ENCODE data around the gene SETDB2.

The SETDB2 gene

DNA sequence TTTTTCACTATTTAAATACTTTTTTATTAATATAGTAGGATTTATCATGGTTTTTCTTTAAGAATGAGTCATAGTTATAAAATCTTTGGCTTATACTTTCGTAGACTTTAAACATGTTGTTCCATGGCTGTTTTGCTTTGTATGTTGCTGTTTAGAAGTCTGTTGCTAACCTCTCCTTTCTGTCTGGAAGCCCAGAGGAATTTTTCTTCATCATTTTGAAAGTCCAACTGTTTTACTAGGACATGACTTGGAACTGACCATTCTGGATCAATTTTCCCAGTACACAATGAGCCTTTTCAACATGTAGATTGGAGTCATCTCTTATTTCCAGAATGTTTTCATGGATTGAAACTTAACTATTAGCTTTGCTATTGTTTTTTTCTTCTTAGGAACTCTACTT lies 8.1 kb upstream of the SETDB2 start:
- no peak for DNase-seq

DNA sequence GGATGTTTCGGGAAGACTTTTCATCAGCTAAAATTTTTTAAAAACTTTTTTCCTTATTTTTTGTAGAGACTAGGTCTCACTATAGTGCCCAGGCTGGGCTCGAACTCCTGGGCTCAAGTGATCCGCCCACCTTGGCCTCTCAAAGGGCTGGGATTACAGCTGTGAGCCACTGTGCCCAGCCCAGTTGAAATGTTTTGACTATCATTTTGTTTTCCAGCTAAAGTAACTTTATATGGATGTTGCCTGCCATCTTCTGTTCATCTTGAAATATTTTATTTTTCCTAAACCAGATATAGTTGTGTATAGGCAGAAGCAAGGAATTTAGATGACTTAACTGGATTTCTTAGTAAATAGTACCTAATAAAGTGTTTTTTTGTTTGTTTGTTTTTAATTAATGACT lies 7.2 kb upstream of the SETDB2 start:
- peak; percentile 26 for DNase-seq

DNA sequence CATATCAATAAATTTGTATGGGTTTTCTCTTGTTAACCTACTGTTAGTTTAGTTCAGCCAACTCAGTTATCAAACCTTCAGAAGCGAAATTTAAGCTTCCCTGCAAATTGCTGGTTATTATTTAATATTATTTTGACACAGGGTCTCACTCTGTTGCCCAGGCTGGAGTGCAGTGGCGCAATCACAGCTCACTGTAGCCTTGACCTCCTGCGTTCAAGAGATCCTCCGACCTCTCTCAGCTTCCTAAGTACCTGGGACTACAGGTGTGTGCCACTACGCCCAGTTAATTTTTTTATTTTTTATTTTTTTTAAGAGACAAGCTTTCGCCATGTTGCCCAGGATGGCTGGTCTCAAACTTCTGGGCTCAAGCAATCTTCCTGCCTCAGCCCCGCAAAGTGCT lies 6.4 kb upstream of the SETDB2 start:
- no peak for DNase-seq

GRCh38 chr13:49439609-49440008 lies 4.5 kb upstream of the SETDB2 start:
- DNase-seq: peak; percentile 34

- no peak for DNase-seq
Observed at GRCh38 chr13:49441312-49441711, 2.8 kb upstream of the SETDB2 start.

DNA sequence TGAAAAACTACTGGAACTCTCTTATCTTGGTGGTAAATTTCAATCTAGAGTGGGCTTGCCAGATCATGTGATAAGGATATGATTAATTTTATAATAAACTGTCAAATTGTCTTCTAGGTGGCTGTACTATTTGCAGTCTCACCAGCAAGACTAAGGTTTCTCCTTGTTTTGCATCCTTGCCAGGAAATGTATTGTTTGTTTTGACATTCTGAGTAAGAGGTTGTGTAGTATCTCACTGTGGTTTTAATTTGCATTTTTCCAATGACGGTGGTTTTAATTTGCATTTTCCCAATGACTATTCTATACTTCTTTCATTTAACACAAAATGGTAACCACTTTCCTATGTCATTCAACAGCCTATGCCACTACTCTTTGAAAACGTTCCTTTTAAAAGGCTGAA lies 2.2 kb upstream of the SETDB2 start:
- peak; percentile 97 for DNase-seq

DNA sequence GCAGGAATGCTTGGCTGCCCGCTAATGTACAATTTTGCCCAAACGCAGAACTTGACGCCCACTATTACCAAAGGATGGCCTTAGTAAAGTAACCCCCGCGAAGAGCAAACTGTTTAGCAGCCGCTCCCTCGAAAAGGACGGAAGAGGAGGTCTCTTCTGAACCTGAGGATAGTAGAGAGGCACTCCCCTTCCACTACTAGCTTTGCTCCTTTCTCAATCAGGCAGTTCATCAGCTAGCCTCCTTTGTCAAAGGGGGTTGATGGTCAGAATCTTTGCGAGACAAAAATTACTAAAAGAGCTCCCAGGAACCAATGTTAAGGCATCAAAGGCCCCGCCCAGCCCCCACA lies 744 bp upstream of the SETDB2 start:
- no peak for DNase-seq

- peak; percentile 87 for DNase-seq
Observed at GRCh38 chr13:49444524-49445395, 686 bp downstream of the SETDB2 start.

- no peak for DNase-seq
Observed at GRCh38 chr13:49446473-49446872, 2.4 kb downstream of the SETDB2 start.

DNA sequence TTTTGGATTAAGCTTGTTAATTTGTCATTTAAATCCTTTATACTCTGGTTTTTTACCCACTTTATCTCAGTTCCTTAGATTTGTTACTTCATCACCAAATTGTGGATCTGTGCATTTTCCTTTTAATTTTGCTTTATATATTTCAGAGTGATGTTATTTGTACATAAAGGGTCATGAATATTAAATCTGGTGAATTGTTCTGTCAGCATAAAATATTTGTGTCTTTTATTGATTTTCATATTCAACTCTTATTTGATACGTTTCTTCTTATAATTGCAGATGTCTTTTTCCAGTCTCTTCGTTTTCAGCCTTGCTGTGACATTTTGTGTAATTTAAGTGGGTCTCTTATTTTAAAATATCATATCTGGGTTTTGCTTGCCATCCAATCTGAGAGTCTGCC lies 4.7 kb downstream of the SETDB2 start:
- no peak for DNase-seq

DNA sequence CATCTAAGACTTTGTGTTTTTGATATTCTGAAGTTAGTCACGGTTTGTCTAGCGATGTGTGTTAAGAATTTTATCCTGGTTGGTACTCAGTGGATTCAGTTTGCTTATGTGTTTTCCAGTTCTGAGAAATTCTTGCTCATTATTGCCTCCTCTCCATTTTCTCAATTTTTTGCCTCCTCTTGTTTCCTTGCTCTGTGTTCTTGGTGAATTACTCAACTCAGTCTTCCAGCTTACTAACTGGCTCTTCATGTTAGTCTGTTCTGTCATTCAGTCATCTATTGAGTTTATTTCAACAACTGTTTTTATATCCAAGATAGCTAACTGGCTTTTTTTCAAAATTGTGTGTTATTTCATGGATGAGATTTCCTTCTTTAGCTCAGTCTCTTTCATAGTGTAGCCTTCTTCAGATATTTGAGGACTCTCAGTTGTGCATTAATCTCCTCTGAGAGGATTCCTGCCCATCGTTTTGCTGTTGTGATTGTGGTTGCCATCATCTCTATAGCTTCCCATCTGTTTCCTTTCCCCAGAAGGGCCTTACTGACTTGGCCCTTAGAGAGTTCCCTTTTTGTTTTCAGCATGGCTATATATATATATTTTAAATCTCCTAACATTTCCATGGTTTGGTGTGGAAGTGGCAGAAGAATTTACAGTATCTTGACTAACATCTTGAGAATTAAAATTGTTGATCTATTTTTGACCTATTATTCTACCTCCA lies 6.2 kb downstream of the SETDB2 start:
- DNase-seq: no peak

DNA sequence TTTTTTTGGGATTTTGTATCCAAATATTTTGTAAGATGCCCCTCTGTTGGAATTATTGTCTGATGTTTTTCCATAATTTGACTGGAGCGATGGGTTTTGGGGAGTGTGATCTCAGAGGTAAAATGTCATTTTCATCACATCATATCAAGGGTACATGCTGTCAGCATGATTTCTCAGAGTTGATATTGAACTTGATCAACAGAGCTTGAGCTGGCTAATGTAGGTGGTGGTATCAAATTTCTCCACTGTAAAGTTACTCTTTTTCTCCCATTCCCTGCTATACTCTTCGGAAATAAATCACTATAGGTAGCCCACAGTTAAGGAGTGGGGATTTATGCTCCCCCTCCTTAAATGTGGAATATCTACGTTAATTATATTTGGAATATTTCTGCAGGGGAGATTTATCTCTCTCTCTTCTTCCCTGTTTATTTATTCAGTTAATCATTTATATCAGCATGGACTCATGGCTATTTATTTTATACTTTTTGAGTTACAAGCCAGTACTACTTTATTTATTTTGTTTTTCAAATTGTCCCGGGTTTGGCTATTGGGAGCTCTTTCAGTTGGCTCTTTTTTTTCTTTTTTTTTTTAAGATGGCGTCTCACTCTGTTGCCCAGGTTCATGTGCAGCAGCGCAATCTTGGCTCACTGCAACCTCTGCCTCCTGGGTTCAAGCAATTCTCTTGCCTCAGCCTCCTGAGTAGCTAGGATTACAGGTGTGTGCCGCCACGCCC lies 8.8 kb downstream of the SETDB2 start:
- DNase-seq: no peak

- no peak for DNase-seq
Observed at GRCh38 chr13:49453465-49453864, 9.4 kb downstream of the SETDB2 start.

DNA sequence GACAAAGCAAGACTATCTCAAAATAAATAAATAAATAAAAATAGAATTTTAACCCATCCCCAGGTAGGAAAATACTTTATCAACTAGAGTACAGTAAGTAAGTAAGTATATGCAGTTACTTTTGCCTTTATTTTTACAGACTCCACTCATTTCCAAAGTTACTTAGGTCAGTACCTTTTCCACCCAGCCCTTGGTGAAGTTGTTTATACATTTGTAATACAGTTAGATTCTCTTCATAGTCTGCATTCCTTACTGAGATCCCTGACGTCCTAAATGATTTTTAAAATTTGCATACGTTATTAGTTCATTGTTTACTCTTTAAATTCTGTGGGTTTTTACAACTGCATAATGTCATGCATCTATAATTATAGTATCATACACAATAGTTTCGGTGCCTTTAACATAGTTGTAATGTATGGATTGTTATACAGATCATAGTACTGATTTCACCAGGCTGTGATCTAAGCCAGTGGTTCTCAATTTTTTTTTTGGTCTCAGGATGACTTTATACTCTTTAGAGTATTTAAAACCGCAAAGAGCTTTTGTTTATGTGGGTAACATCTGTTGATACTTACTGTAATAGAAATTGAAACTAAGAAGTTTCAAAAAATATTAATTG lies 10.4 kb downstream of the SETDB2 start:
- peak; percentile 22 for DNase-seq

GRCh38 chr13:49455007-49455398 lies 10.9 kb downstream of the SETDB2 start:
- DNase-seq: no peak

- DNase-seq: no peak
Observed at GRCh38 chr13:49456156-49456555, 12.1 kb downstream of the SETDB2 start.

DNA sequence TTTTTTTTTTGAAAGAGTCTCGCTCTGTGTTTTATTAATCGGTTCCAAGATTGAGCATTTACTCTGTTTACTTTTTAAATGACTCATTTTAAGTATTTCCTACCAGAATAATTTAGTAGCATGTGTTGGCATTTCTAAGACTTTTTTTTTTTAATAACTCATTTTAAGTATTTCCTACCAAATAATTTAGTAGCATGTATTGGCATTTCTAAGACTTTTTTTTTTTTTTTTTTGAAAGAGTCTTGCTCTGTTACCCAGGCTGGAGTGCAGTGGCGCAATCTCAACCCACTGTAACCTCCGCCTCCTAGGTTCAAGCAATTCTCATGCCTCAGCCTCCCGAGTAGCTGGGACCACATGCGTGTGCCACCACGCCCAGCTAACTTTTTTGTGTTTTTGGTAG lies 13.1 kb downstream of the SETDB2 start:
- no peak for DNase-seq

DNA sequence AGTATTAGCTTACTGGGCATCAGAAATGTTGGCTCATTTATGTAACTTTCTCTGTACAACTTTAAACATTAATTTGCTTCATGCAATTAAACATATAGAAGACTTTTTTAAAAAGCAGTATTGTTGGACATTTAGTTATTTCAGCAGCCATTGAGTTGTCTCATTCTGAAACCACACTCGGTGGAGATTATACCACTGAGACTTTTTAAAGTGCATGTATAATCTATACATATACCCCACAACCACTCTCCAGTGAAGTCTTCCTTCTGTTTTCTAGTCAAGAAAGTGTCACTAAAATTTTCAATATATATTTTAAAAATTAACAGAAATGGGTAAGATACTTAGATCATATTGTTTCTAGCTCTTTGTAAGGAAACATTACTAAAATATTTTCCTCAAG lies 15.5 kb downstream of the SETDB2 start:
- no peak for DNase-seq

DNA sequence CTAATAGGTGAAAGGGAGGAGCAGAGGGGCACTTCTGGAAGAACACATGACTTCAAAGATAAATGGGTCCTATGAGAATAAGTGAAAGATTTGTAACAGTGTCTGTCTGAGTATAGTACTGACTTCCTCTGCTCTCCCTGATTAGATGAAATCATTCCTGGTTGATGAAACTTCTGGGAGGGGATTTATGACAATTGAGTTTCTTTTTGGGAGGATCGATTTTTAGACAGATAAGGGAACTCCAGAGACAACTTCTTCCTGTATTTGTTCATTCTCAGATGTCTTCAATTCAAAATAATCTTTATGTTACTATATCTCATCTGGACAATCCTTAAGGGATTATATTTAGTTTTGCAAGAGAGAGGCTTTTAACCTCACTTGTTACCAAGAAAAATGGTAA lies 20.0 kb downstream of the SETDB2 start:
- DNase-seq: no peak

GRCh38 chr13:49464621-49465325 lies 20.7 kb downstream of the SETDB2 start:
- no peak for DNase-seq

- DNase-seq: no peak
Observed at GRCh38 chr13:49466292-49466838, 22.3 kb downstream of the SETDB2 start.

DNA sequence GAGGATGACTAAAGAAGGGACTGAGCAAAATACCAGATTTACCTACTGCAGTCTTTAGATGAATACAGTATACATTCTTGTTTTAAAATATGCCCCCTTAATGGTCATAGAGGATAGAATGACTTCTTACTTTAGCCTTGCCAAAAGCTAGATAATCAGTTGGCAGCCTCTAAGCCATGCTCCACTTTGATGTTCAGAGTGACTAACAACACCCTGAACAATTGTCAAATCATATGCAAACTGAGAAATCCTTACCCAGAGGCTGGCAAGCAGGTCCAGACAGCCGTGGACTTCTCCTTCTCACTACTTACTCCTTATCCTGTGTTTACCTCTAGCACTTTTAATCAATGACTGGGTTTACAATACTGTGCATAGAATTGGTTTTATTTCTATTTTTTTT lies 28.1 kb downstream of the SETDB2 start:
- no peak for DNase-seq

Measured in NCI-H526 treated with DMSO at 0.1 percent for 48 hours (cell line).